ENCODE data around the gene GTF3C1. TPM values are rescaled to one million over a fixed set of nuclear protein-coding genes. Genes with fewer than 3 reads are reported as not detected.
"Not testable (repeated sequence)": the region's sequence is repeated elsewhere in the genome, so short reads cannot be mapped to it uniquely, and the experiment has no call there.

Gene GTF3C1
- polyA plus RNA-seq, 4 donors: 30.4 to 47.0 (median 36.8) TPM

GRCh38 chr16:27433636-27434035 lies 116.1 kb downstream of the GTF3C1 start:
- Histone ChIP-seq H3K9me3 (ENCODE audit: control insufficient read depth in 2 of 2, insufficient read depth in 1 of 2, low read depth in 1 of 2, low read length in 1 of 2) (no peaks in the 10 kb centered on the region), H3K4me1 (ENCODE audit: control insufficient read depth in 3 of 3, insufficient read depth in 2 of 3, low read depth in 1 of 3, low read length in 2 of 3) (no peaks in the 10 kb centered on the region), H3K27ac (ENCODE audit: low read depth in 1 of 3, low read length in 2 of 3) (no peak overlapping the region), H3K36me3 (ENCODE audit: control insufficient read depth in 3 of 3, insufficient read depth in 2 of 3, low read depth in 1 of 3, low read length in 3 of 3) (no peaks in the 10 kb centered on the region), H3K27me3 (ENCODE audit: control insufficient read depth in 3 of 3, insufficient read depth in 3 of 3, low read length in 3 of 3) (no peaks in the 10 kb centered on the region), H3K4me3 (ENCODE audit: low read depth in 1 of 3, low read length in 3 of 3) (no peak overlapping the region)
- FAIRE-seq: no peak
- WGBS, 3 donors: 81 to 88% (median 84%) methylated on average over 8 of the region's 8 CpGs
- no peak for DNase-seq

- H3K4me1 ChIP-seq (ENCODE audit: control insufficient read depth in 3 of 3, insufficient read depth in 2 of 3, low read depth in 1 of 3, low read length in 2 of 3); DNase-seq; H3K4me3 ChIP-seq (ENCODE audit: low read depth in 1 of 3, low read length in 3 of 3); H3K9me3 ChIP-seq (ENCODE audit: control insufficient read depth in 2 of 2, insufficient read depth in 1 of 2, low read depth in 1 of 2, low read length in 1 of 2); H3K36me3 ChIP-seq (ENCODE audit: control insufficient read depth in 3 of 3, insufficient read depth in 2 of 3, low read depth in 1 of 3, low read length in 3 of 3); H3K27ac ChIP-seq (ENCODE audit: low read depth in 1 of 3, low read length in 2 of 3); H3K27me3 ChIP-seq (ENCODE audit: control insufficient read depth in 3 of 3, insufficient read depth in 3 of 3, low read length in 3 of 3); FAIRE-seq: not testable (repeated sequence)
- WGBS, 3 donors: 77 to 83% (median 80%) methylated on average over 5 of the region's 5 CpGs
These were observed 116.5 kb downstream of the GTF3C1 start for GRCh38 chr16:27433191-27433590.

GRCh38 chr16:27432558-27432957 lies 117.2 kb downstream of the GTF3C1 start:
- H3K27me3 ChIP-seq (ENCODE audit: control insufficient read depth in 3 of 3, insufficient read depth in 3 of 3, low read length in 3 of 3): no peaks in the 10 kb centered on the region
- DNase-seq: no peak
- no peaks in the 10 kb centered on the region for H3K4me1 ChIP-seq (ENCODE audit: control insufficient read depth in 3 of 3, insufficient read depth in 2 of 3, low read depth in 1 of 3, low read length in 2 of 3)
- FAIRE-seq: no peak
- WGBS, 3 donors: 51 to 57% (median 57%) methylated on average over 6 of the region's 6 CpGs
- no peak overlapping the region for H3K4me3 ChIP-seq (ENCODE audit: low read depth in 1 of 3, low read length in 3 of 3)
- no peak overlapping the region for H3K27ac ChIP-seq (ENCODE audit: low read depth in 1 of 3, low read length in 2 of 3)
- H3K36me3 ChIP-seq (ENCODE audit: control insufficient read depth in 3 of 3, insufficient read depth in 2 of 3, low read depth in 1 of 3, low read length in 3 of 3): no peaks in the 10 kb centered on the region
- no peaks in the 10 kb centered on the region for H3K9me3 ChIP-seq (ENCODE audit: control insufficient read depth in 2 of 2, insufficient read depth in 1 of 2, low read depth in 1 of 2, low read length in 1 of 2)

- no peak for DNase-seq
- no peaks in the 10 kb centered on the region for H3K27me3 ChIP-seq (ENCODE audit: control insufficient read depth in 3 of 3, insufficient read depth in 3 of 3, low read length in 3 of 3)
- H3K9me3 ChIP-seq (ENCODE audit: control insufficient read depth in 2 of 2, insufficient read depth in 1 of 2, low read depth in 1 of 2, low read length in 1 of 2): no peaks in the 10 kb centered on the region
- H3K4me1 ChIP-seq (ENCODE audit: control insufficient read depth in 3 of 3, insufficient read depth in 2 of 3, low read depth in 1 of 3, low read length in 2 of 3): no peaks in the 10 kb centered on the region
- no peaks in the 10 kb centered on the region for H3K36me3 ChIP-seq (ENCODE audit: control insufficient read depth in 3 of 3, insufficient read depth in 2 of 3, low read depth in 1 of 3, low read length in 3 of 3)
- H3K4me3 ChIP-seq (ENCODE audit: low read depth in 1 of 3, low read length in 3 of 3): no peak overlapping the region
- no peak for FAIRE-seq
- WGBS, 3 donors: 76 to 80% (median 79%) methylated on average over 15 of the region's 15 CpGs
- H3K27ac ChIP-seq (ENCODE audit: low read depth in 1 of 3, low read length in 2 of 3): no peak overlapping the region
These were observed 117.8 kb downstream of the GTF3C1 start for GRCh38 chr16:27431773-27432532.

GRCh38 chr16:27430923-27431484 lies 118.7 kb downstream of the GTF3C1 start:
- Histone ChIP-seq H3K27me3 (ENCODE audit: control insufficient read depth in 3 of 3, insufficient read depth in 3 of 3, low read length in 3 of 3) (no peaks in the 10 kb centered on the region), H3K9me3 (ENCODE audit: control insufficient read depth in 2 of 2, insufficient read depth in 1 of 2, low read depth in 1 of 2, low read length in 1 of 2) (no peaks in the 10 kb centered on the region), H3K27ac (ENCODE audit: low read depth in 1 of 3, low read length in 2 of 3) (no peak overlapping the region), H3K4me3 (ENCODE audit: low read depth in 1 of 3, low read length in 3 of 3) (no peak overlapping the region), H3K36me3 (ENCODE audit: control insufficient read depth in 3 of 3, insufficient read depth in 2 of 3, low read depth in 1 of 3, low read length in 3 of 3) (no peaks in the 10 kb centered on the region), H3K4me1 (ENCODE audit: control insufficient read depth in 3 of 3, insufficient read depth in 2 of 3, low read depth in 1 of 3, low read length in 2 of 3) (no peaks in the 10 kb centered on the region)
- FAIRE-seq (no peak), DNase-seq (no peak)
- WGBS, 3 donors: 70 to 79% (median 71%) methylated on average over 10 of the region's 10 CpGs

GRCh38 chr16:27430512-27430911 lies 119.2 kb downstream of the GTF3C1 start:
- Histone ChIP-seq H3K36me3 (ENCODE audit: control insufficient read depth in 3 of 3, insufficient read depth in 2 of 3, low read depth in 1 of 3, low read length in 3 of 3) (no peaks in the 10 kb centered on the region), H3K4me1 (ENCODE audit: control insufficient read depth in 3 of 3, insufficient read depth in 2 of 3, low read depth in 1 of 3, low read length in 2 of 3) (no peaks in the 10 kb centered on the region), H3K27ac (ENCODE audit: low read depth in 1 of 3, low read length in 2 of 3) (no peak overlapping the region), H3K4me3 (ENCODE audit: low read depth in 1 of 3, low read length in 3 of 3) (no peak overlapping the region), H3K9me3 (ENCODE audit: control insufficient read depth in 2 of 2, insufficient read depth in 1 of 2, low read depth in 1 of 2, low read length in 1 of 2) (no peaks in the 10 kb centered on the region), H3K27me3 (ENCODE audit: control insufficient read depth in 3 of 3, insufficient read depth in 3 of 3, low read length in 3 of 3) (no peaks in the 10 kb centered on the region)
- no peak for FAIRE-seq
- no peak for DNase-seq
- WGBS, 3 donors: 80 to 84% (median 80%) methylated on average over 7 of the region's 7 CpGs

- no peaks in the 10 kb centered on the region for H3K36me3 ChIP-seq (ENCODE audit: control insufficient read depth in 3 of 3, insufficient read depth in 2 of 3, low read depth in 1 of 3, low read length in 3 of 3)
- no peak for DNase-seq
- H3K9me3 ChIP-seq (ENCODE audit: control insufficient read depth in 2 of 2, insufficient read depth in 1 of 2, low read depth in 1 of 2, low read length in 1 of 2): no peaks in the 10 kb centered on the region
- H3K4me3 ChIP-seq (ENCODE audit: low read depth in 1 of 3, low read length in 3 of 3): no peak overlapping the region
- no peak for FAIRE-seq
- no peaks in the 10 kb centered on the region for H3K4me1 ChIP-seq (ENCODE audit: control insufficient read depth in 3 of 3, insufficient read depth in 2 of 3, low read depth in 1 of 3, low read length in 2 of 3)
- no peak overlapping the region for H3K27ac ChIP-seq (ENCODE audit: low read depth in 1 of 3, low read length in 2 of 3)
- H3K27me3 ChIP-seq (ENCODE audit: control insufficient read depth in 3 of 3, insufficient read depth in 3 of 3, low read length in 3 of 3): no peaks in the 10 kb centered on the region
- 70 to 76% (median 70%) methylated on average over 16 of the region's 16 CpGs for WGBS, 3 donors
These were observed 119.7 kb downstream of the GTF3C1 start for GRCh38 chr16:27429981-27430441.

GRCh38 chr16:27429330-27429871 lies 120.3 kb downstream of the GTF3C1 start:
- Histone ChIP-seq H3K9me3 (ENCODE audit: control insufficient read depth in 2 of 2, insufficient read depth in 1 of 2, low read depth in 1 of 2, low read length in 1 of 2) (no peaks in the 10 kb centered on the region), H3K4me1 (ENCODE audit: control insufficient read depth in 3 of 3, insufficient read depth in 2 of 3, low read depth in 1 of 3, low read length in 2 of 3) (no peaks in the 10 kb centered on the region), H3K27ac (ENCODE audit: low read depth in 1 of 3, low read length in 2 of 3) (no peak overlapping the region), H3K4me3 (ENCODE audit: low read depth in 1 of 3, low read length in 3 of 3) (no peak overlapping the region), H3K36me3 (ENCODE audit: control insufficient read depth in 3 of 3, insufficient read depth in 2 of 3, low read depth in 1 of 3, low read length in 3 of 3) (no peaks in the 10 kb centered on the region), H3K27me3 (ENCODE audit: control insufficient read depth in 3 of 3, insufficient read depth in 3 of 3, low read length in 3 of 3) (no peaks in the 10 kb centered on the region)
- DNase-seq (no peak), FAIRE-seq (no peak)
- 83 to 87% (median 85%) methylated on average over 11 of the region's 11 CpGs for WGBS, 3 donors
